Panc1 (cell line): ENCODE data around the gene RNF130. TPM values are rescaled to one million over a fixed set of nuclear protein-coding genes. Genes with fewer than 3 reads are reported as not detected.

Experiments used
- ATAC-seq: fragments of 200-7000 bp; cut with Tn5 transposase; 2 replicates; pipeline ENCODE4 v1.9.1; 2020; ENCODE audit warnings: mild to moderate bottlenecking, moderate library complexity
- BruUV-seq: library from RNA; stranded (reverse); fragments of 400-500 nt; replicated peaks from 2 replicates; lab custom pipeline; 2021; lab: Mats Ljungman, UMichigan
- CTCF ChIA-PET: fragments of 300-600 bp; sonication (Branson Sonifier 250); formaldehyde crosslinking; loops from one replicate; lab custom pipeline; 2022; ENCODE audit warnings: antibody characterized with exemption; lab: Charles Lee
- POLR2A ChIA-PET: fragments of 300-600 bp; sonication (Branson Sonifier 250); formaldehyde crosslinking; loops from one replicate; lab custom pipeline; 2022; ENCODE audit warnings: antibody characterized with exemption; lab: Charles Lee
- DNase-seq: peaks from one replicate; pipeline ENCODE4 v3.0.0-alpha.2; 2010; ENCODE audit warnings: low read depth, low spot score
- H3K27ac ChIP-seq: 2 replicates; pipeline ENCODE4 v1.5.1; 2011; ENCODE audit warnings: mild to moderate bottlenecking, low read length, inconsistent platforms
- H3K27me3 ChIP-seq: fragments of 200-500 bp; sonication (Bioruptor generic); 2 replicates; pipeline ENCODE4 v1.6.0; 2014; ENCODE audit warnings: low read length, inconsistent platforms; ENCODE audit not compliant: control insufficient read depth, insufficient read depth
- H3K36me3 ChIP-seq: fragments of 200-500 bp; sonication (Bioruptor generic); 2 replicates; pipeline ENCODE4 v1.5.1; 2014; ENCODE audit warnings: inconsistent platforms, mild to moderate bottlenecking, low read length, moderate library complexity; ENCODE audit not compliant: control insufficient read depth, insufficient read depth
- H3K4me1 ChIP-seq: 2 replicates; pipeline ENCODE4 v1.5.1; 2011; ENCODE audit warnings: inconsistent platforms, mild to moderate bottlenecking, low read length, moderate library complexity; ENCODE audit not compliant: control insufficient read depth, insufficient read depth
- H3K4me3 ChIP-seq, 2 experiments: 2 replicates each; pipeline ENCODE4 v1.5.1; 2011 to 2012; ENCODE audit warnings: low read depth in 2 of 2, low read length in 2 of 2, mild to moderate bottlenecking in 2 of 2, inconsistent platforms in 1 of 2, moderate library complexity in 1 of 2
- H3K9me3 ChIP-seq: fragments of 200-500 bp; sonication (Bioruptor generic); 2 replicates; pipeline ENCODE4 v1.5.1; 2014; ENCODE audit warnings: low read depth, mild to moderate bottlenecking, inconsistent platforms, low read length, moderate library complexity; ENCODE audit not compliant: control insufficient read depth, insufficient read depth
- POLR2AphosphoS5 ChIP-seq: IDR thresholded peaks from 2 replicates; pipeline ENCODE4 v1.6.1; 2012; ENCODE audit warnings: mild to moderate bottlenecking, low read depth, low read length, moderate library complexity
- SIN3A ChIP-seq: IDR thresholded peaks from 2 replicates; pipeline ENCODE4 v1.6.1; 2012; ENCODE audit warnings: low read depth, mild to moderate bottlenecking, low read length, moderate library complexity, borderline replicate concordance; ENCODE audit not compliant: insufficient read depth
- TCF7L2 ChIP-seq: IDR thresholded peaks from 2 replicates; pipeline ENCODE4 v1.6.1; 2011; ENCODE audit warnings: mild to moderate bottlenecking, low read depth, low read length, inconsistent platforms
- in situ Hi-C: cut with HindIII; loops from 2 replicates; pipeline ENCODE4 v1.10.0; 2016; ENCODE audit warnings: low sequenced_read_pairs, low pct_unique_long_range_greater_than_20kb
- intact Hi-C: fragments of 100-400 bp; cut with micrococcal nuclease; formaldehyde crosslinking; loops from one replicate; pipeline ENCODE4 v1.10.0; 2022; ENCODE audit not compliant: unreplicated experiment
- total RNA-seq: library from RNA; stranded (reverse); gene quantifications from one replicate; pipeline ENCODE4 v1.2.1, GENCODE V29; 2021; ENCODE audit not compliant: unreplicated experiment
- TF ChIP-seq, protein P1 (sequence below): fragments of 450-650 bp; IDR thresholded peaks from 2 replicates; pipeline ENCODE4 v1.5.1; 2017; ENCODE audit warnings: mild to moderate bottlenecking
- TF ChIP-seq, protein P2 (sequence below), 2 experiments: IDR thresholded peaks; 2 replicates each; pipeline ENCODE4 v1.6.1; 2011 to 2012; ENCODE audit warnings: low read depth in 2 of 2, control low read depth in 1 of 2, low read length in 1 of 2, mild to moderate bottlenecking in 1 of 2, moderate library complexity in 1 of 2; ENCODE audit not compliant: insufficient read depth in 1 of 2

RNF130 gene
- total RNA-seq, 1 experiment from 2014 or later: 73.1 TPM

DNA sequence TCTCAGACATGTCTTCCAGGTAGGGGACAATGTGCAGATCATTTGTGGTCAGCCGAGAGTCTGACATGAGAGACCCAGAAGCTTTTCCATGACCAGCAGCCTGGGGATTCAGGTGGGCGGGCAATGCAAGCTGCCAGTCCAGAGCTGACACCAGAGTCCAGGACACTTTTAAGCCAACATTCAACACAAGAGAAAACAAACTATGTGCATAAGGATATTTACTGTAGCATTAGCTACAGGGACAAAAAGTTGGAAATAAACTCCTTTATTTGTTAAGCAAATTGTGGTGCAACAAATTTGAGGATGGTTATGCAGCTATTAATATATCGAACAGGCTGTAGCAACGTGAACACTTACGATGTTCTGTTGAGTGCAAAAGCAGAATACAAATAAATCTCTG, 9.9 kb upstream of the RNF130 start:
- ATAC-seq (no peak), DNase-seq (no peak)
- intact Hi-C loops (no loop called here), in situ Hi-C loops (no loop called here)
- Histone ChIP-seq H3K27ac (no peak overlapping the region), H3K36me3 (no peaks in the 10 kb centered on the region), H3K4me1 (no peaks in the 10 kb centered on the region), H3K27me3 (no peaks in the 10 kb centered on the region; the same call in 1 of the 2 replicates), H3K9me3 (no peaks in the 10 kb centered on the region), H3K4me3 (no peak overlapping the region)
- BruUV-seq: no TSS peak
- POLR2A ChIA-PET: no interaction called here
- no peak for TF ChIP-seq SIN3A
- TF ChIP-seq TCF7L2: no peak
- TF ChIP-seq, protein P1, sequence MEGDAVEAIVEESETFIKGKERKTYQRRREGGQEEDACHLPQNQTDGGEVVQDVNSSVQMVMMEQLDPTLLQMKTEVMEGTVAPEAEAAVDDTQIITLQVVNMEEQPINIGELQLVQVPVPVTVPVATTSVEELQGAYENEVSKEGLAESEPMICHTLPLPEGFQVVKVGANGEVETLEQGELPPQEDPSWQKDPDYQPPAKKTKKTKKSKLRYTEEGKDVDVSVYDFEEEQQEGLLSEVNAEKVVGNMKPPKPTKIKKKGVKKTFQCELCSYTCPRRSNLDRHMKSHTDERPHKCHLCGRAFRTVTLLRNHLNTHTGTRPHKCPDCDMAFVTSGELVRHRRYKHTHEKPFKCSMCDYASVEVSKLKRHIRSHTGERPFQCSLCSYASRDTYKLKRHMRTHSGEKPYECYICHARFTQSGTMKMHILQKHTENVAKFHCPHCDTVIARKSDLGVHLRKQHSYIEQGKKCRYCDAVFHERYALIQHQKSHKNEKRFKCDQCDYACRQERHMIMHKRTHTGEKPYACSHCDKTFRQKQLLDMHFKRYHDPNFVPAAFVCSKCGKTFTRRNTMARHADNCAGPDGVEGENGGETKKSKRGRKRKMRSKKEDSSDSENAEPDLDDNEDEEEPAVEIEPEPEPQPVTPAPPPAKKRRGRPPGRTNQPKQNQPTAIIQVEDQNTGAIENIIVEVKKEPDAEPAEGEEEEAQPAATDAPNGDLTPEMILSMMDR: no peak
- TF ChIP-seq POLR2AphosphoS5: no peak
- TF ChIP-seq, protein P2, sequence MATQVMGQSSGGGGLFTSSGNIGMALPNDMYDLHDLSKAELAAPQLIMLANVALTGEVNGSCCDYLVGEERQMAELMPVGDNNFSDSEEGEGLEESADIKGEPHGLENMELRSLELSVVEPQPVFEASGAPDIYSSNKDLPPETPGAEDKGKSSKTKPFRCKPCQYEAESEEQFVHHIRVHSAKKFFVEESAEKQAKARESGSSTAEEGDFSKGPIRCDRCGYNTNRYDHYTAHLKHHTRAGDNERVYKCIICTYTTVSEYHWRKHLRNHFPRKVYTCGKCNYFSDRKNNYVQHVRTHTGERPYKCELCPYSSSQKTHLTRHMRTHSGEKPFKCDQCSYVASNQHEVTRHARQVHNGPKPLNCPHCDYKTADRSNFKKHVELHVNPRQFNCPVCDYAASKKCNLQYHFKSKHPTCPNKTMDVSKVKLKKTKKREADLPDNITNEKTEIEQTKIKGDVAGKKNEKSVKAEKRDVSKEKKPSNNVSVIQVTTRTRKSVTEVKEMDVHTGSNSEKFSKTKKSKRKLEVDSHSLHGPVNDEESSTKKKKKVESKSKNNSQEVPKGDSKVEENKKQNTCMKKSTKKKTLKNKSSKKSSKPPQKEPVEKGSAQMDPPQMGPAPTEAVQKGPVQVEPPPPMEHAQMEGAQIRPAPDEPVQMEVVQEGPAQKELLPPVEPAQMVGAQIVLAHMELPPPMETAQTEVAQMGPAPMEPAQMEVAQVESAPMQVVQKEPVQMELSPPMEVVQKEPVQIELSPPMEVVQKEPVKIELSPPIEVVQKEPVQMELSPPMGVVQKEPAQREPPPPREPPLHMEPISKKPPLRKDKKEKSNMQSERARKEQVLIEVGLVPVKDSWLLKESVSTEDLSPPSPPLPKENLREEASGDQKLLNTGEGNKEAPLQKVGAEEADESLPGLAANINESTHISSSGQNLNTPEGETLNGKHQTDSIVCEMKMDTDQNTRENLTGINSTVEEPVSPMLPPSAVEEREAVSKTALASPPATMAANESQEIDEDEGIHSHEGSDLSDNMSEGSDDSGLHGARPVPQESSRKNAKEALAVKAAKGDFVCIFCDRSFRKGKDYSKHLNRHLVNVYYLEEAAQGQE (IDR thresholded peaks at IDR 0.05; ENCODE audit: insufficient read depth in 1 of 2, low read depth in 2 of 2, low read length in 1 of 2): no peak
- CTCF ChIA-PET: no interaction called here

DNA sequence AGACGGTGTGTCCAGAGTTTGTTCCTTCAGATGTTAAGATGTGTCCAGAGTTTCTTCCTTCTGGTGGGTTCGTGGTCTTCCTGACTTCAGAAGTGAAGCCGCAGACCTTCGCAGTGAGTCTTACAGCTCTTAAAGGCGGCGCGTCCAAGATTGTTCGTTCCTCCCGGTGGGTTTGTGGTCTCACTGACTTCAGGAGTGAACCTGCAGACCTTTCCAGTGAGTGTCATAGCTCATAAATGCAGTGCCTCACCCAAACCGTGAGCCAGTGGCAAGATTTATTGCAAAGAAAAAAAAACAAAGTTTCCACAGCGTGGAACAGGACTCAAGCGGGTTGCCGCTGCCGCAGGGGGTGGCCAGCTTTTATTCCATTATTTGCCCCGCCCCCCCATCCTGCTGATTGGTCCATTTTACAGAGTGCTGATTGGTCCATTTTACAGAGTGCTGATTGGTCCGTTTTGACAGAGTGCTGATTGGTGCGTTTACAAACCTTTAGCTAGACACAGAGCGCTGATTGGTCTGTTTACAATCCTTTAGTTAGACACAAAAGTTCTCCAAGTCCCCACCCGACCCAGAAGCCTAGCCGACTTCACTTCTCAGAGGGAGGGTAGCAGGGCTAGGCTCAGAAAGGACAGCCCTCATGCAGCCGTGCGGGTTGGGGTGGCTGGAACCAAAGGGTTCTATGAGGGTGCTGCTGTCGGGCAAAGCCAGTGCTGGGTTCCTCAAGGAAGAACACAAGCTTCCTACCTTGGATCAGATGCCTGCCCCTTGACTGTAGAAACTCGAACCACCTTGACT, 9.1 kb upstream of the RNF130 start:
- TF ChIP-seq SIN3A (no peak), TCF7L2 (no peak), POLR2AphosphoS5 (no peak)
- TF ChIP-seq, protein P2 (IDR thresholded peaks at IDR 0.05; ENCODE audit: insufficient read depth in 1 of 2, low read depth in 2 of 2, low read length in 1 of 2): no peak
- TF ChIP-seq, protein P1: no peak
- Histone ChIP-seq H3K27me3 (no peaks in the 10 kb centered on the region; the same call in 1 of the 2 replicates), H3K36me3 (no peaks in the 10 kb centered on the region), H3K27ac (no peak overlapping the region), H3K9me3 (no peaks in the 10 kb centered on the region), H3K4me3 (no peak overlapping the region), H3K4me1 (no peaks in the 10 kb centered on the region)
- intact Hi-C loops (no loop called here), in situ Hi-C loops (no loop called here)
- no peak for ATAC-seq
- ChIA-PET POLR2A (interaction anchor here (0.7 kb wide), 1 partner anchor 46 kb away, joined by 5 read pairs; no protein-coding TSS in a partner anchor), CTCF (no interaction called here)
- DNase-seq: no peak
- no TSS peak for BruUV-seq
